ENCODE results near the gene DDX27.
A peak's percentile ranks its signal among the peaks of the same experiment; 100 is the strongest.
"Not testable (repeated sequence)": the region's sequence is repeated elsewhere in the genome, so short reads cannot be mapped to it uniquely, and the experiment has no call there.

Gene DDX27

DNA sequence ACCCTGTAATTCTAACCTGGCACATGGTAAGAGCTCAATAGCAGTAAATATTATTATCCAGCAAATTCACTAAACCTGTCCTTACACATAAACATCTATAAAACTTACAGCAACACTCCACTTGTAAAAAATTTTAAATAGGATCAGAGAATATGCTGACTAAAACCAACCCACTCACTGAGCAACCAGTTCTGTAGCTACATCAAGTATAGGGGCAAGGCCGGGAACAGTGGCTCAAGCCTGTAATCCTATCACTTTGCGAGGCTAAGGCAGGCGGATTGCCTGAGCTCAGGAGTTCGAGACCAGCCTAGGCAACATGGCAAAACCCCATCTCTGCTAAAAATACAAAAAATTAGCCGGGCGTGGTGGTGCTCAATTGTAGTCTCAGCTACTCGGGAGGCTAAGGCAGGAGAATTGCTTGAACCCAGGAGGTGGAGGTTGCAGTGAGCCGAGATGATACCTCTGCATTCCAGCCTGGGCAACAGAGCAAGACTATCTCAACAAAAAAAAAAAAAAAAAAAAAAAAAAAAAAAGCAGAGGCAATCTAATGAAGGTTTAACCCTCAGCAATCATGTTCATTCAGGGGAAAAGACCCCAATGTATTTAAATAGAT is 37.8 kb upstream of the DDX27 start:
- no peak for DNase-seq (ENCODE audit: low spot score)
- TF ChIP-seq CTCF (IDR thresholded peaks at IDR 0.05; ENCODE audit: extremely low read depth, missing control alignments) = no peak

DNA sequence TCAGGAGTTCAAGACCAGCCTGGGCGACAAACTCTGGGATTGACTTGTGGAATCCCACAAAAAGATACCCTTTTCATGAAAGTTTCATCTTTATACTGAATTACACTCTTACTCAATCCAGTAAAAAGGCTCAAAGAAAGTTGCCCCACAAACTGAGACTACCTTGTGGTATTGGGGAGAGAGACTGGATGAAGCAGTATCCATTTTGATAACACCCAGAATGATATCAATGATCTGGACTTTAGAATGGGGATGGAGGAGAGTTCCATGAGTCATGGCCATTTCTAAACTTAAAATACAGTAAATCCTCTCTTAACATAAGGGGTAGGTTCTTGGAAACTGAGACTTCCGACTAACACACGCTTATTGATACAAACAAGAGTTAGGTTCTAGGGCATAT is 35.8 kb upstream of the DDX27 start:
- DNase-seq (ENCODE audit: low spot score) = no peak
- TF ChIP-seq CTCF (IDR thresholded peaks at IDR 0.05; ENCODE audit: extremely low read depth, missing control alignments) = no peak

DNA sequence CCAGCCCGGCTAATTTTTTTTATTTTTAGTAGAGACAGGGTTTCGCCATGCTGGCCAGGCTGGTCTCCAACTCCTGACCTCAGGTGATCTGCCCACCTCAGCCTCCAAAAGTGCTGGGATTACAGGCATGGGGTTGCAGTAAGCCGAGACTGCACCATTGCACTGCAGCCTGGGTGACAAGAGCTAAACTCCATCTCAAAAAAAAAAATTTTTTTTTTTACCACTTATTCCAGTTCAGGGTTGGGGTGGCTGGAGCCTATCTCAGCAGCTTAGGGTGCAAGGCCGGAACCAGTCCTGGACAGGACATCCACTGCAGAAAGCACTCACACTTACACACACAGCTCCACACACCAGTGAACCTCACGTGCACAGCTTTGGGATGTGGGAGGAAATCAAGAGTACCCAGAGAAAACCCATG is 35.1 kb upstream of the DDX27 start:
- not testable (repeated sequence) for DNase-seq (ENCODE audit: low spot score)

DNA sequence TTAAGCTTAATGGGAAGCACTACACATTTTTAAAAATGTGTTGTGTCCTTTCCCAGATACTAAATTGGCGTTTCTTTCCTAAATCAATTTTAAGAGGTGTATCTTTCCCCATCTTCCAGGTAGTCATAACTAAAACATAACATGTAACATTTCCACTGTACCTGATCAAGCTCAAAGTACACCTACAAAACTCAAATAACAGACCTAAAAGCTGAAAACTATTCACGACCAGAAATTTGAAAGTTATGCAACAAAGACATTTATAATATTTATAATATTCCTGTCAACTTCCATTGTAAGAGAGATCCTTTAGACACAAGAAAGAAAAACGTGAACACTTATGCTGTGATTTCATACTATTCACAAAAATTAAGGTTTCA is 34.5 kb upstream of the DDX27 start:
- TF ChIP-seq CTCF (IDR thresholded peaks at IDR 0.05; ENCODE audit: extremely low read depth, missing control alignments) = no peak
- no peak for DNase-seq (ENCODE audit: low spot score)

DNA sequence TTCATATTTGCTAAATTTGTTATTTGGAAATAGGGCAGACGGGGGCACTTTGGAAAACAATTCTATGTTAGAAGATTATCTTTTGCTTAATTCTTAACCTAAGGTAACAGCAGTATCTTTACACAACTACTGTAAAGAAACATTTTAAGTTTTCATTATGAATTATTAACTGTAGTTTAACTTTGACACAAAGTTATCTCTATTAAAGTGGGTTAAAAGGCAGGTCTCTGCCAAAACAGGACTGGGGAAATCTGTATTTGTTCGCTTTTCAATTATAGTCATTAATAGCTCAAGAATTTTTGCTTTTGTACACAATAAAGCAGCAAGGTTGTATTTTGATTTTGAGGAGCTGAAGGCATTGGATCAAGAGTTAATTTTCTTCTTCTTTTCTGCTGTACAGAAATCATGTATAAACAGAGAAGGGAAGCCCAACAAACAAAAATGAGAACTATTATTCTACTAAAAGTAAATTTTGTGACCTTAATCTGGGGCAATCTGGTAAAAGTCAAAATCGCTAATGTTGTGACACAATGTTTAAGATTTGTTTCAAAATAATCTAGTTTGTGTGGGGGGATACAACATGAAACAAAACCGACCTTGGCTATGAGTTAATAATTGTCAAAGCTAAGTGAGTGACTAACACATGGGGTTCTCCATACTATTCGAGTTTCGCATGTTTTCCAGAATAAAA is 34.0 kb upstream of the DDX27 start:
- DNase-seq (ENCODE audit: low spot score) = no peak
- no peak for TF ChIP-seq CTCF (IDR thresholded peaks at IDR 0.05; ENCODE audit: extremely low read depth, missing control alignments)

DNA sequence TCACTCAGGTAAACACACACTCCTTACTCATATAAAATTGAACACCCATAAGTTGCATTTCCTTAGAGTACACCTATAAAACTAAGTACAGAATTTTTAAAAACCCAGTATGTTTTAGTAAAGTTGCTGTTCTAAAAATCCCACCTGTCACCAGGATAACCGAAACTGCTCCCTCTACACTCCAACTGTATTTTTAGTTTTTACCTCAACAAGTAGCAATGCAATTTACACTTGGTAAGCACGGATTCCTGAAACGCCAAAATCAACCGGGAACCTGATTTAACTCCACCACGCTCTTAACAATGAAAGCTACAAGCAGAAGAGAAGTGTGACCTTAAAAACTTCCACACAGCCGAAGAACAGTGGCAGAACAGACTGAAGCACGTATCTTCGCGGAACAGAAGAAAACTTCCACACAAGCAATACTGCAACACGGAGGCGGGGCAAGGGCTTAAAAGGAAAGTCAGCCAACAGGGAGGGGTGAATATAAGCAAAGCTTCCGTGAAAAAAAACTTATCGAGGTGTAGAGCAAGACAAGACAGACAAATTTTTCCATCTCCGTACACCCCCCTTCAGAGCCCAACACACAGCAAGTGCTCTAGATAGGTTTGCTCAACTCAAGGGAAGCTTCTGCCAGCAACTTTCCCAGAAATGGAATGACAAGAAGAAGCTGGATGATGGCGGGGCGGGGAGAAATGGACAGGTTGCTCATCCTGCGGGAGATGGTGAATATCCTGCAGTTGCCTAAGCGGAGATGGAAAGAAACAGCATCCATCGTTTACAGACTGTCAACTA is 32.5 kb upstream of the DDX27 start:
- TF ChIP-seq CTCF (IDR thresholded peaks at IDR 0.05; ENCODE audit: extremely low read depth, missing control alignments) = no peak

GRCh38 chr20:49187330-49187850 is 31.8 kb upstream of the DDX27 start:
- peak; percentile 32 for DNase-seq (ENCODE audit: low spot score)
- no peak for TF ChIP-seq CTCF (IDR thresholded peaks at IDR 0.05; ENCODE audit: extremely low read depth, missing control alignments)

More for the DNA sequence above, 32.5 kb upstream of the DDX27 start:
- peak; percentile 75 for DNase-seq (ENCODE audit: low spot score)

All from GM20000 (cell line).